HUES6 (cell line): Measurements from ENCODE around the gene SLC27A4.

Experiments used
- H3K27ac ChIP-seq: 2 replicates; pipeline ENCODE4 v1.7.0; 2013; ENCODE audit warnings: low read depth, mild to moderate bottlenecking, low read length, inconsistent platforms
- H3K27me3 ChIP-seq: 2 replicates; pipeline ENCODE4 v1.6.1; 2013; ENCODE audit warnings: low read length; ENCODE audit not compliant: control insufficient read depth, insufficient read depth
- H3K36me3 ChIP-seq: 2 replicates; pipeline ENCODE4 v1.6.1; 2013; ENCODE audit warnings: low read length; ENCODE audit not compliant: control insufficient read depth, insufficient read depth
- H3K4me1 ChIP-seq: 2 replicates; pipeline ENCODE4 v1.6.1; 2013; ENCODE audit warnings: low read length; ENCODE audit not compliant: control insufficient read depth, insufficient read depth
- H3K4me3 ChIP-seq: 2 replicates; pipeline ENCODE4 v1.5.1; 2013; ENCODE audit warnings: low read depth, low read length
- H3K9ac ChIP-seq: one replicate; pipeline ENCODE4 v1.6.1; 2013; ENCODE audit warnings: mild to moderate bottlenecking, low read length
- H3K9me3 ChIP-seq: 2 replicates; pipeline ENCODE4 v1.6.1; 2013; ENCODE audit warnings: low read depth, low read length; ENCODE audit not compliant: control insufficient read depth, insufficient read depth

SLC27A4 gene

GRCh38 chr9:128369024-128369706 lies 28.8 kb downstream of the SLC27A4 start:
- no peak overlapping the region for H3K9ac ChIP-seq
- H3K4me3 ChIP-seq: no peak overlapping the region
- H3K27me3 ChIP-seq: peaks cover 29% of the 10 kb centered on the region
- H3K27ac ChIP-seq: no peak overlapping the region
- H3K36me3 ChIP-seq: 0 out of 2 replicates have a peak, but pooled peaks cover 6% of the 10 kb centered on the region
- H3K4me1 ChIP-seq: peaks cover 24% of the 10 kb centered on the region
- H3K9me3 ChIP-seq: no peaks in the 10 kb centered on the region

- Histone ChIP-seq H3K4me3 (peak overlapping the region; percentile 99), H3K9me3 (no peaks in the 10 kb centered on the region), H3K4me1 (peaks cover 16% of the 10 kb centered on the region), H3K27me3 (peaks cover 22% of the 10 kb centered on the region), H3K9ac (peak overlapping the region; percentile 83), H3K36me3 (0 out of 2 replicates have a peak, but pooled peaks cover 6% of the 10 kb centered on the region), H3K27ac (peak overlapping the region; percentile 33; the same call in 1 of the 2 replicates)
These were observed 30.0 kb downstream of the SLC27A4 start for GRCh38 chr9:128370367-128370751.

- Histone ChIP-seq H3K4me3 (peak within 1 kb of the TSS; percentile 99), H3K4me1 (peaks cover 9% of the 10 kb centered on the region), H3K27ac (peak within 1 kb of the TSS; percentile 37; the same call in 1 of the 2 replicates), H3K27me3 (peaks cover 16% of the 10 kb centered on the region), H3K9me3 (no peaks in the 10 kb centered on the region), H3K36me3 (0 out of 2 replicates have a peak, but pooled peaks cover 6% of the 10 kb centered on the region), H3K9ac (peak within 1 kb of the TSS; percentile 93)
These were observed 30.7 kb downstream of the SLC27A4 start, which contains the start of gene URM1 for GRCh38 chr9:128370752-128371629. Gene URM1, plus strand, starts transcription at chr9:128371374. Its CDS starts 7 bp downstream, at chr9:128371381.

GRCh38 chr9:128371630-128372117 lies 31.3 kb downstream of the SLC27A4 start:
- peak overlapping the region; percentile 99 for H3K4me3 ChIP-seq
- peak overlapping the region; percentile 37; the same call in 1 of the 2 replicates for H3K27ac ChIP-seq
- 0 out of 2 replicates have a peak, but pooled peaks cover 6% of the 10 kb centered on the region for H3K36me3 ChIP-seq
- H3K9me3 ChIP-seq: no peaks in the 10 kb centered on the region
- H3K27me3 ChIP-seq: peaks cover 12% of the 10 kb centered on the region
- peak overlapping the region; percentile 93 for H3K9ac ChIP-seq
- H3K4me1 ChIP-seq: peaks cover 9% of the 10 kb centered on the region

GRCh38 chr9:128372188-128372641 lies 31.9 kb downstream of the SLC27A4 start:
- Histone ChIP-seq H3K27me3 (peaks cover 7% of the 10 kb centered on the region), H3K4me1 (peaks cover 9% of the 10 kb centered on the region), H3K4me3 (peak overlapping the region; percentile 99), H3K9ac (peak overlapping the region; percentile 93), H3K9me3 (no peaks in the 10 kb centered on the region), H3K27ac (no peak overlapping the region), H3K36me3 (0 out of 2 replicates have a peak, but pooled peaks cover 6% of the 10 kb centered on the region)

- H3K9ac ChIP-seq: no peak overlapping the region
- H3K4me3 ChIP-seq: no peak overlapping the region
- peaks cover 5% of the 10 kb centered on the region; the same call in 1 of the 2 replicates for H3K27me3 ChIP-seq
- peaks cover 9% of the 10 kb centered on the region for H3K4me1 ChIP-seq
- no peak overlapping the region for H3K27ac ChIP-seq
- 0 out of 2 replicates have a peak, but pooled peaks cover 6% of the 10 kb centered on the region for H3K36me3 ChIP-seq
- H3K9me3 ChIP-seq: no peaks in the 10 kb centered on the region
These were observed 32.5 kb downstream of the SLC27A4 start for GRCh38 chr9:128372784-128373183.

GRCh38 chr9:128374221-128374675 lies 33.9 kb downstream of the SLC27A4 start:
- Histone ChIP-seq H3K27me3 (peaks cover 2% of the 10 kb centered on the region; the same call in 1 of the 2 replicates), H3K9ac (no peak overlapping the region), H3K27ac (no peak overlapping the region), H3K4me3 (no peak overlapping the region), H3K4me1 (peaks cover 9% of the 10 kb centered on the region), H3K9me3 (no peaks in the 10 kb centered on the region), H3K36me3 (peaks cover 15% of the 10 kb centered on the region)

- H3K9ac ChIP-seq: no peak overlapping the region
- H3K36me3 ChIP-seq: peaks cover 15% of the 10 kb centered on the region
- no peaks in the 10 kb centered on the region for H3K27me3 ChIP-seq
- peaks cover 3% of the 10 kb centered on the region; the same call in 1 of the 2 replicates for H3K4me1 ChIP-seq
- H3K27ac ChIP-seq: no peak overlapping the region
- no peaks in the 10 kb centered on the region for H3K9me3 ChIP-seq
- H3K4me3 ChIP-seq: no peak overlapping the region
These were observed 35.5 kb downstream of the SLC27A4 start for GRCh38 chr9:128375865-128376264.

- H3K27ac ChIP-seq: no peak overlapping the region
- H3K36me3 ChIP-seq: peaks cover 15% of the 10 kb centered on the region
- H3K9me3 ChIP-seq: no peaks in the 10 kb centered on the region
- peak overlapping the region; percentile 33 for H3K9ac ChIP-seq
- peaks cover 58% of the 10 kb centered on the region for H3K27me3 ChIP-seq
- H3K4me1 ChIP-seq: peaks cover 44% of the 10 kb centered on the region
- H3K4me3 ChIP-seq: peak overlapping the region; percentile 44
These were observed 41.9 kb downstream of the SLC27A4 start for GRCh38 chr9:128382261-128382660.

- Histone ChIP-seq H3K9me3 (no peaks in the 10 kb centered on the region), H3K9ac (peak overlapping the region; percentile 33), H3K27ac (no peak overlapping the region), H3K4me3 (peak overlapping the region; percentile 44), H3K4me1 (peaks cover 44% of the 10 kb centered on the region), H3K36me3 (peaks cover 21% of the 10 kb centered on the region), H3K27me3 (peaks cover 67% of the 10 kb centered on the region)
These were observed 42.9 kb downstream of the SLC27A4 start for GRCh38 chr9:128383007-128383753.
